ENCODE results near the gene RNF5. TPM values are rescaled to one million over a fixed set of nuclear protein-coding genes. Genes with fewer than 3 reads are reported as not detected.

The RNF5 gene
- total and polyA plus RNA-seq, 9 of the 15 experiments (the other 6 are each of a cell fraction or from before 2014, with no cell fraction given), result 62.2 to 245 (median 129) TPM

GRCh38 chr6:32195902-32196681 lies 17.9 kb downstream of the RNF5 start (continued):
- TF ChIP-seq, protein P1, sequence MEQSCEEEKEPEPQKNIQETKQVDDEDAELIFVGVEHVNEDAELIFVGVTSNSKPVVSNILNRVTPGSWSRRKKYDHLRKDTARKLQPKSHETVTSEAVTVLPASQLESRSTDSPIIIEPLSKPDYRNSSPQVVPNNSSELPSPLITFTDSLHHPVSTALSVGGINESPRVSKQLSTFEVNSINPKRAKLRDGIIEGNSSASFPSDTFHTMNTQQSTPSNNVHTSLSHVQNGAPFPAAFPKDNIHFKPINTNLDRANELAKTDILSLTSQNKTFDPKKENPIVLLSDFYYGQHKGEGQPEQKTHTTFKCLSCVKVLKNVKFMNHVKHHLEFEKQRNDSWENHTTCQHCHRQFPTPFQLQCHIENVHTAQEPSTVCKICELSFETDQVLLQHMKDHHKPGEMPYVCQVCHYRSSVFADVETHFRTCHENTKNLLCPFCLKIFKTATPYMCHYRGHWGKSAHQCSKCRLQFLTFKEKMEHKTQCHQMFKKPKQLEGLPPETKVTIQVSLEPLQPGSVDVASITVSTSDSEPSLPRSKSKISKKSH (CRISPR knock-in tag; IDR thresholded peaks at IDR 0.05), result no peak
- TF ChIP-seq RBBP5 (IDR thresholded peaks at IDR 0.05; ENCODE audit: borderline replicate concordance, insufficient read depth, low read length, poor library complexity, severe bottlenecking) (no peak), POLR2AphosphoS2 (IDR thresholded peaks at IDR 0.05; ENCODE audit: low read length) (peak; percentile 63; the same call in 1 of the 2 replicates), ZNF274 (IDR thresholded peaks at IDR 0.05; ENCODE audit: borderline replicate concordance, low read depth, low read length) (no peak), SRF (CRISPR knock-in tag; IDR thresholded peaks at IDR 0.05) (no peak), FOXJ3 (CRISPR knock-in tag; IDR thresholded peaks at IDR 0.05) (no peak), ZBTB11 (CRISPR knock-in tag; IDR thresholded peaks at IDR 0.05) (peak in 1 of 3 experiments; percentile 79; a peak in 3 of 6 replicates), THRAP3 (IDR thresholded peaks at IDR 0.05; ENCODE audit: borderline replicate concordance) (0 out of 2 replicates have a peak, but pooled peaks have one; percentile 41), USF1 (CRISPR knock-in tag; IDR thresholded peaks at IDR 0.05) (peak; percentile 1; the same call in 1 of the 2 replicates), ZKSCAN3 (CRISPR knock-in tag; IDR thresholded peaks at IDR 0.05) (no peak), LEF1 (IDR thresholded peaks at IDR 0.05) (no peak; the same call in 1 of the 2 replicates), ZZZ3 (IDR thresholded peaks at IDR 0.05) (0 out of 2 replicates have a peak, but pooled peaks have one; percentile 46), POLR2AphosphoS5 (IDR thresholded peaks at IDR 0.05; ENCODE audit: control insufficient read depth, insufficient read depth, low read depth, low read length) (peak; percentile 90), ARNT (IDR thresholded peaks at IDR 0.05) (peak in 1 of 2 experiments; percentile 25; a peak in 1 of 4 replicates), ZNF165 (CRISPR knock-in tag; IDR thresholded peaks at IDR 0.05; ENCODE audit: borderline replicate concordance) (0 out of 2 replicates have a peak, but pooled peaks have one; percentile 77), CREM (IDR thresholded peaks at IDR 0.05; ENCODE audit: low read depth) (peak; percentile 99), STAG1 (CRISPR knock-in tag; IDR thresholded peaks at IDR 0.05; ENCODE audit: borderline replicate concordance) (no peak), ZNF311 (CRISPR knock-in tag; IDR thresholded peaks at IDR 0.05) (0 out of 2 replicates have a peak, but pooled peaks have one; percentile 38), ZNF431 (CRISPR knock-in tag; IDR thresholded peaks at IDR 0.05) (peak; percentile 52; the same call in 1 of the 2 replicates)
- TF ChIP-seq, protein P2, sequence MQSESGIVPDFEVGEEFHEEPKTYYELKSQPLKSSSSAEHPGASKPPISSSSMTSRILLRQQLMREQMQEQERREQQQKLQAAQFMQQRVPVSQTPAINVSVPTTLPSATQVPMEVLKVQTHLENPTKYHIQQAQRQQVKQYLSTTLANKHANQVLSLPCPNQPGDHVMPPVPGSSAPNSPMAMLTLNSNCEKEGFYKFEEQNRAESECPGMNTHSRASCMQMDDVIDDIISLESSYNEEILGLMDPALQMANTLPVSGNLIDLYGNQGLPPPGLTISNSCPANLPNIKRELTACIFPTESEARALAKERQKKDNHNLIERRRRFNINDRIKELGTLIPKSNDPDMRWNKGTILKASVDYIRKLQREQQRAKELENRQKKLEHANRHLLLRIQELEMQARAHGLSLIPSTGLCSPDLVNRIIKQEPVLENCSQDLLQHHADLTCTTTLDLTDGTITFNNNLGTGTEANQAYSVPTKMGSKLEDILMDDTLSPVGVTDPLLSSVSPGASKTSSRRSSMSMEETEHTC (IDR thresholded peaks at IDR 0.05), result 0 out of 2 replicates have a peak, but pooled peaks have one; percentile 43

Data from K562 (cell line).